ENCODE measurements around the gene TUBA4B.

- TF ChIP-seq, protein P1, sequence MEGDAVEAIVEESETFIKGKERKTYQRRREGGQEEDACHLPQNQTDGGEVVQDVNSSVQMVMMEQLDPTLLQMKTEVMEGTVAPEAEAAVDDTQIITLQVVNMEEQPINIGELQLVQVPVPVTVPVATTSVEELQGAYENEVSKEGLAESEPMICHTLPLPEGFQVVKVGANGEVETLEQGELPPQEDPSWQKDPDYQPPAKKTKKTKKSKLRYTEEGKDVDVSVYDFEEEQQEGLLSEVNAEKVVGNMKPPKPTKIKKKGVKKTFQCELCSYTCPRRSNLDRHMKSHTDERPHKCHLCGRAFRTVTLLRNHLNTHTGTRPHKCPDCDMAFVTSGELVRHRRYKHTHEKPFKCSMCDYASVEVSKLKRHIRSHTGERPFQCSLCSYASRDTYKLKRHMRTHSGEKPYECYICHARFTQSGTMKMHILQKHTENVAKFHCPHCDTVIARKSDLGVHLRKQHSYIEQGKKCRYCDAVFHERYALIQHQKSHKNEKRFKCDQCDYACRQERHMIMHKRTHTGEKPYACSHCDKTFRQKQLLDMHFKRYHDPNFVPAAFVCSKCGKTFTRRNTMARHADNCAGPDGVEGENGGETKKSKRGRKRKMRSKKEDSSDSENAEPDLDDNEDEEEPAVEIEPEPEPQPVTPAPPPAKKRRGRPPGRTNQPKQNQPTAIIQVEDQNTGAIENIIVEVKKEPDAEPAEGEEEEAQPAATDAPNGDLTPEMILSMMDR (IDR thresholded peaks at IDR 0.05): no peak
- TF ChIP-seq POLR2A (IDR thresholded peaks at IDR 0.05): no peak
- TF ChIP-seq POLR2AphosphoS5 (IDR thresholded peaks at IDR 0.05): no peak
Measured at GRCh38 chr2:219250049-219250781, 2.8 kb upstream of the TUBA4B start.

Measured in upper lobe of left lung (tissue), 4 donors.